ENCODE data around the gene OIT3.
A peak's percentile ranks its signal among the peaks of the same experiment; 100 is the strongest.

OIT3 gene

GRCh38 chr10:72893136-72893798, at the start of gene OIT3:
Gene OIT3, plus strand, starts transcription at chr10:72893739. Its CDS starts 60 bp downstream, at chr10:72893799.
- DNase-seq, result no peak
- intact Hi-C loops (cut with DNase I), result no loop called here

- peak in 25 of 42 donors; percentile 1 to 58 (median 26) for DNase-seq
- intact Hi-C loops (cut with DNase I), result no loop called here
Measured at GRCh38 chr10:72846238-72846637, 47.3 kb upstream of the OIT3 start.

DNA sequence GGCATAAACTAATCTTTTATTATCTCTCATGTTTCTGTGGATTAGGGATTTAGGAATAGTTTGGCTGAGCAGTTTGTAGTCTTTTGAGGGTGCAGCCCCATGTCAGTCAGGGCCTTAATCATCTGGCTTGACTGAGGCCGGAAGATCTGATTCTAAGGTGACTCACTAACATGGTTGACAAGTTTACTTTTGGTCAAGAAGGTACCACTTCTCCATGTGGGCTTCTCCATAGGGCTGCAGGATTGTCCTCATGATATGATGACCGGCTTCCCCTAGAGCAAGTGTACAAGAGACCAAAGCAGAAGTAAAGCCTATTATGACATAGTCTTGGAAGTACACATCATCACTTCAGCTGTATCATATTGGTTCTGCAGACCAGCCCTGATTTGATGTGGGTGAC, 45.9 kb upstream of the OIT3 start:
- intact Hi-C loops (cut with DNase I), result no loop called here
- DNase-seq, result no peak

GRCh38 chr10:72850861-72851260, 42.7 kb upstream of the OIT3 start:
- intact Hi-C loops (cut with DNase I), result no loop called here

GRCh38 chr10:72851509-72851908, 42.0 kb upstream of the OIT3 start:
- intact Hi-C loops (cut with DNase I), result no loop called here
- DNase-seq, result no peak

More at GRCh38 chr10:72850861-72851260, 42.7 kb upstream of the OIT3 start:
- no peak for DNase-seq

GRCh38 chr10:72852508-72852907, 41.0 kb upstream of the OIT3 start:
- intact Hi-C loops (cut with DNase I), result no loop called here
- DNase-seq, result no peak

DNA sequence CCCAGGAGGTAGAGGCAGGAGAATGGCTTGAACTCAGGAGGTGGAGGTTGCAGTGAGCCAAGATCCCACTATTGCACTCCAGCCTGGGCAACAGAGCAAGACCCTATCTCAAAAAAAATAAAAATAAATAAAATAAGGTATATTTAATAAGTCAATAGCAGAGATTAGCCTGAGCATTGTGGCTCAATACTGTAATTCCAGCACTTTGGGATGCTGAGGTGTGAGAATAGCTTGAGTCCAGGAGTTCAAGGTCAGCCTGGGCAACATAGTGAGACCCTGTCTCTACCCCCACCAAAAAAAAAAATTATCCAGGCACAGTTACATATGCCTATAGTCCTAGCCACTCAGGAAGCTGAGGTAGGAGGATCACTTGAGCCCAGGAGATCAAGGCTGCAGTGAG, 38.4 kb upstream of the OIT3 start:
- intact Hi-C loops (cut with DNase I), result no loop called here
- no peak for DNase-seq

GRCh38 chr10:72855790-72856189, 37.7 kb upstream of the OIT3 start:
- DNase-seq, result no peak
- intact Hi-C loops (cut with DNase I), result no loop called here

- intact Hi-C loops (cut with DNase I), result no loop called here
- no peak for DNase-seq
Measured at GRCh38 chr10:72858067-72858466, 35.5 kb upstream of the OIT3 start.

- intact Hi-C loops (cut with DNase I), result no loop called here
- no peak for DNase-seq
Measured at GRCh38 chr10:72862957-72863356, 30.6 kb upstream of the OIT3 start.

DNA sequence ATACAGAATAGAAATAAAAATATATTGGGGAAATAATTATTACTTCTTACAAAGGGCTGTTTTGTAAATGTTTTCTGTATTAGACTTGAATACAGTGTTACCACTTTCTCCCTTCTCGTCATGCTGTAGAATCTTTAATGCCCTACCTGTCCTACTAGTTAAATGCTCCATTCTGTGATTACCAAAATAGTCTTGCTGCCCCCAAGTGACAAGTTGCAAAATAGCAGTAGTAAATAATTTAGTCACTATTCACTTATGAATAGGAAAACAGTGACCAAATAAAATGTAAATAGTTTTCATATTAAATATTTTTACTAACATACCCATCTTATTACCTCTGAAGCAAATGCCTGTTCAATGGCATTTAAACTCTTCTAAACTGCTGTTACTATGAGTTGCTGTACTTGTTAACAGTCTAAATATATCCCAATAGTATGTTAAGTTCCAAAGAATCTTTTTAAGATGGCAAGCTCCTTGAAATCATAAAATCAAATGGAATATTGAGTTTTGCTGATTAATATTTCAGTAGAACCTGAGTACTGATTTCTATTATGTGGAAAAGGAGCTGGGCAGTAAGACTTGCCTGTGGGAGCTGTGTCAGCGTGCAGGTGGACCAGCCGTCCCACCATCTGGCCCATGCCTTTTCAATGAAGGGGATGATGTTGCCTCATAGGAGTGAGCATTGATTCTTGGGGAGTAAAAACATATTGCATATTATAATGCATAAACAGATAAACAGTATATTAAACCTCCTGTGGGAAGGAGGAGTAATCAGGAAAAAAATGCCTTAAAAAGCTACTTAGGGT, 18.1 kb upstream of the OIT3 start:
- no peak for DNase-seq
- intact Hi-C loops (cut with DNase I), result no loop called here

DNA sequence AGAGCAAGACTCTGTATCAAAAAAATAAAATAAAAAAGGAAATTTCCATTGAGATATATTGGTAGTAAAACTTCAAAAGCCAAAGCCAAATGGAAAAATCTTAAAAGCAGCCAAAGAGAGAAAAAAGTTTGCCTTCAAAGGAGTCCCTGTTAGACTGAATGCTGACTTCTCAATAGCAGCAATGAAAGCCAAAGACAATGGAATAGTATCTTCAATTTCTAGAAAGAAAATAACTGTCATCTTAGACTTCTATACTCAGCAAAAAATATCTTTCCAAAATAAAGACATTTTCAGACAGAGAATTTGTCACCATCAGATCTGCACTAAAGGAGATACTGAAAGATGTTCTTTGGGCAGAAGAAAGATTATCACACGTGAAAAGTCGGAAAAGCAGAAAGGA, 14.3 kb upstream of the OIT3 start:
- intact Hi-C loops (cut with DNase I), result no loop called here
- DNase-seq, result no peak

- no peak for DNase-seq
- intact Hi-C loops (cut with DNase I), result no loop called here
Measured at GRCh38 chr10:72881291-72881690, 12.2 kb upstream of the OIT3 start.

DNA sequence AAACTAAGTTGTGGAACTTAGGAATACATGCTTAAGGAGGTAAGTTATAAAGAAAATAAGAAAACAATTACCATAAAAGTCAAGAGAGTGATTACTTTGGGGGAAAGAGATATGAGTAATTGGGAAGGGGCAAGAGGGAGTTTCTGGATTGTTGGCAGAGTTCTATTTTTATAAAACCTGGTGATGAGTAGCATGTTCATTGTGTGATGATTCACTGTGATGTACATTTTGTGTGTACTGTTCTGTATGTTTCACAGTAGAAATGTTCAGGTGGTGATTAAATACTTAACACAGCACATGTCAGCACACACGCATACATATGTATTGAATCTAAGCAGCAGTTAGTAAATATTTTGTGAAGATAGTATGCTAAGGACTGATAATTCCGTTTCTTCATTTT, 9.7 kb upstream of the OIT3 start:
- intact Hi-C loops (cut with DNase I), result no loop called here
- no peak for DNase-seq

- DNase-seq, result no peak
- intact Hi-C loops (cut with DNase I), result no loop called here
Measured at GRCh38 chr10:72885953-72886352, 7.6 kb upstream of the OIT3 start.

GRCh38 chr10:72886621-72887020, 6.9 kb upstream of the OIT3 start:
- no peak for DNase-seq
- intact Hi-C loops (cut with DNase I), result no loop called here

DNA sequence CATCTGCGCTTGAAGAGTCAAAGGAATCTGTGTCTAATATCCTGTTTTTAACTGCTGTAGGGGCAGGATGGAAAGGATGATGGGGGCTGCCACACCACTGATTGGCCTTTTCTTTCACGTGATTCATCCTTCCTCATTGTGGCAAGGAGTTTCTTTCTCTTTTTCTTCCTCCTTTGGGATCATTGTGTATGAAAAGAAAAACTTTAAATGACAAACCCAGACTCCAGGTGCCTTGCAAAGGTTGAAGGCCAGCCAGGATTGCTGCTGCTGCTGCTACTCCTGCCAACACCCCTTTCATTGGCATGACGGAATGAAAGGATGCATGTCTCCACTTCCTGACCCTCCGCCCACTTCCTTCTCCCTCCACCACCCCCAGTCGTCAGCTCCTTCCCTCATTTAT, 6.5 kb upstream of the OIT3 start:
- intact Hi-C loops (cut with DNase I), result no loop called here
- DNase-seq, result peak in 1 of 42 donors; percentile 3

DNA sequence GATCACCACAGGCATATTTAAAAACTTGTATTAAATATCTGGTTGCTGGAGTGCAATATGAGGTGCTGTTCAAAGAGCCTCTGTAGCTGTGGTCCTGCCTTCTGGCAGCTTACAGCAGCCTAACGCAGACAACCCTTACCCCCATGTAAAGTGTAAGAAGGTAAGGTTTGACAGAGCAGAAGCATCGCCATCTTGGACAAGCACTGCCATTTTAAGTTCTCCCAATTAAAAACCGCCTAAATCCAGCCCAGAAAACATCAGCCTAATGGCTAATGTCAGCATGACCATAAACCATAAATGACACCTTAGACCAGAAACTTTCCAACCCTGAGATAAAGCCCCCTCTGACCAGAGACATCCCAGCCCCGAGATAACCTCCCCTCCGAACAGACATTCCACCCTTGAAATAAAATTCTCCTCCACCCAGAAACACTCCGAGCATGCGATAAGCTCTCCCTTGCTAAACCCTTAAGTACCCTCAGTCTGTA, 5.3 kb upstream of the OIT3 start:
- DNase-seq, result no peak
- intact Hi-C loops (cut with DNase I), result no loop called here

DNA sequence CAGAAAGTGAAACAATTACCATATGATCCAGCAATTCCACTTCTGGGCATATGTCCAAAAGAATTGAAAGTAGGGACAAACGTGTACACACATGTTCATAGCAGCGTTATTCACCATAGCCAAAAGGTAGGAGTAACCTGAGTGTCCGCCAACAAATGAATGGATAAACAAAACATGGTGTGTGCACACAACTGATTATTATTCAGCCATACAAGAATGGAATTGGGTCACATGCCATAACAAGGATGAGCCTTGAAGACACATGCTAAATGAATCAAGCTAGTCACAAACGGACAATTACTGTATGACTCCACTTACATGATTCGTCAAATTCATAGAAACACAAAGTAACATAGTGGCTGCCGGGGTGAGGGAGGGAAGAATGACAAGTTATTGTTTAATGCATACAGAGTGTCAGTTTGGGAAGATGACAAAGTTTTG, 4.1 kb upstream of the OIT3 start:
- intact Hi-C loops (cut with DNase I), result no loop called here
- DNase-seq, result no peak

GRCh38 chr10:72890086-72890485, 3.5 kb upstream of the OIT3 start:
- intact Hi-C loops (cut with DNase I), result no loop called here
- DNase-seq, result no peak
